Measurements from ENCODE around the gene ZCCHC12.

- TF ChIP-seq CTCF (IDR thresholded peaks at IDR 0.05), result no peak
- TF ChIP-seq POLR2A (IDR thresholded peaks at IDR 0.05), result no peak
These were observed 42.7 kb upstream of the ZCCHC12 start for GRCh38 chrX:118780911-118781310.
